ENCODE results near the gene GDF7. TPM values are rescaled to one million over a fixed set of nuclear protein-coding genes. Genes with fewer than 3 reads are reported as not detected.

GDF7 gene
- total and polyA plus RNA-seq, 2 of the 8 experiments (the other 6 are each of a cell fraction or from before 2014, with no cell fraction given): 0.04 to 0.06 TPM

GRCh38 chr2:20697322-20697934 is 30.5 kb downstream of the GDF7 start:
- Histone ChIP-seq H3K4me2 (ENCODE audit: insufficient read depth in 1 of 2, low read depth in 2 of 2, low read length in 2 of 2) (no peak overlapping the region), H3K79me1 (ENCODE audit: low read depth, low read length) (no peaks in the 10 kb centered on the region), H2BK15ac (ENCODE audit: low read length) (no peak overlapping the region), H4K20me1 (replicated peaks in 1 of 2; ENCODE audit: control insufficient read depth in 1 of 2, insufficient read depth in 2 of 2, low read length in 2 of 2) (no peaks in the 10 kb centered on the region), H4K8ac (ENCODE audit: extremely low read depth, insufficient read depth, low read length) (no peak overlapping the region), H2AK5ac (ENCODE audit: low read depth, low read length) (no peak overlapping the region), H2BK120ac (replicated peaks; ENCODE audit: low read depth, low read length) (no peak overlapping the region), H2BK12ac (ENCODE audit: low read depth, low read length) (no peak overlapping the region), H3K18ac (ENCODE audit: extremely low read depth, low read length) (no peak overlapping the region), H3K27ac (ENCODE audit: low read depth, low read length) (no peak overlapping the region), H3K23ac (ENCODE audit: insufficient read length) (no peak overlapping the region), H3K4me3 (ENCODE audit: extremely low read depth in 1 of 4, insufficient read depth in 2 of 4, low read depth in 3 of 4, low read length in 4 of 4) (no peak overlapping the region), H2BK20ac (ENCODE audit: low read length) (no peak overlapping the region), H3K9ac (replicated peaks in 1 of 4; ENCODE audit: extremely low read depth in 1 of 4, low read depth in 3 of 4, low read length in 3 of 4) (no peak overlapping the region), H4K91ac (replicated peaks; ENCODE audit: insufficient read length, low read length) (no peak overlapping the region), H3K27me3 (replicated peaks in 1 of 4; ENCODE audit: control insufficient read depth in 3 of 4, extremely low read depth in 1 of 4, insufficient read depth in 3 of 4, low read length in 3 of 4) (no peaks in the 10 kb centered on the region), H2BK5ac (ENCODE audit: low read depth, low read length) (no peak overlapping the region), H3K4me1 (replicated peaks in 1 of 4; ENCODE audit: control insufficient read depth in 3 of 4, insufficient read depth in 4 of 4, low read length in 3 of 4) (no peaks in the 10 kb centered on the region), H3K4ac (replicated peaks; ENCODE audit: insufficient read length, low read depth, low read length) (no peak overlapping the region), H3K9me3 (ENCODE audit: insufficient read depth in 2 of 2, low read depth in 1 of 2, low read length in 1 of 2) (no peaks in the 10 kb centered on the region), H3K36me3 (ENCODE audit: control insufficient read depth in 2 of 4, insufficient read depth in 4 of 4, low read length in 3 of 4) (peaks cover 0 to 3% (median 0%) of the 10 kb centered on the region in 4 experiments; a peak in 1 of 8 replicates), H3K56ac (replicated peaks; ENCODE audit: insufficient read length, low read depth, low read length) (no peak overlapping the region), H3K23me2 (ENCODE audit: low read depth, low read length) (no peaks in the 10 kb centered on the region), H3K79me2 (ENCODE audit: control insufficient read depth in 1 of 2, insufficient read depth in 2 of 2, low read length in 2 of 2) (no peaks in the 10 kb centered on the region), H3K14ac (ENCODE audit: insufficient read length) (no peak overlapping the region), H4K5ac (ENCODE audit: insufficient read length, low read depth, low read length) (no peak overlapping the region), H2AFZ (ENCODE audit: low read length) (no peak overlapping the region)
- DNase-seq (ENCODE audit: low read depth in 1 of 2, low spot score in 2 of 2) (no peak), FAIRE-seq (no peak)
- WGBS, 2 experiments (ENCODE audit: extremely low coverage in 1 of 2, insufficient coverage in 1 of 2, insufficient read length in 1 of 2, insufficient replicate concordance in 2 of 2, low coverage in 1 of 2, low lambda C conversion rate in 2 of 2, missing lambda C conversion rate in 1 of 2): 100% methylated on average over 2 of the region's 2 CpGs; no CpG with 5 or more reads in 1 of the 2 experiments
- no peak for TF ChIP-seq RXRA (IDR thresholded peaks at IDR 0.05; ENCODE audit: insufficient read depth, low read depth, low read length)
- TF ChIP-seq ASH2L (IDR thresholded peaks at IDR 0.05; ENCODE audit: low read length): no peak
- TF ChIP-seq CREB1 (IDR thresholded peaks at IDR 0.05): no peak
- no peak for TF ChIP-seq GTF2F1 (IDR thresholded peaks at IDR 0.05; ENCODE audit: borderline replicate concordance, low read depth, low read length)
- TF ChIP-seq SRF (IDR thresholded peaks at IDR 0.05; ENCODE audit: low read depth, low read length): no peak
- no peak for TF ChIP-seq MAFK (IDR thresholded peaks at IDR 0.05; ENCODE audit: low read depth, low read length)
- no peak for TF ChIP-seq TAF1 (IDR thresholded peaks at IDR 0.05; ENCODE audit: low read depth, low read length)
- no peak for TF ChIP-seq CEBPB (IDR thresholded peaks at IDR 0.05; ENCODE audit: low read depth, low read length)
- TF ChIP-seq SP1 (IDR thresholded peaks at IDR 0.05; ENCODE audit: low read depth, low read length): no peak
- no peak for TF ChIP-seq RBBP5 (IDR thresholded peaks at IDR 0.05; ENCODE audit: borderline replicate concordance, low read depth, low read length)
- TF ChIP-seq SP2 (IDR thresholded peaks at IDR 0.05; ENCODE audit: low read length): no peak
- ChIA-PET CTCF (ENCODE audit: partially characterized antibody) (interaction anchor here (1.0 to 5.1 kb wide), 7 partner anchors 14 to 227 kb away, joined by 3 to 35 read pairs (median 3); no protein-coding TSS in a partner anchor), POLR2A (ENCODE audit: partially characterized antibody) (no interaction called here)

Data from H1 (cell line).